ENCODE data around the gene ZMYND15. TPM values are rescaled to one million over a fixed set of nuclear protein-coding genes. Genes with fewer than 3 reads are reported as not detected.

ZMYND15 gene
- total and polyA plus RNA-seq, 2 of the 13 experiments (the other 11 are each of a cell fraction or from before 2014, with no cell fraction given): 0.24 to 2.7 TPM

- TF ChIP-seq AKNA (CRISPR knock-in tag; IDR thresholded peaks at IDR 0.05; ENCODE audit: borderline replicate concordance) (no peak), HOXD1 (CRISPR knock-in tag; IDR thresholded peaks at IDR 0.05) (0 out of 2 replicates have a peak, but pooled peaks have one; percentile 42), NFE2 (CRISPR knock-in tag; IDR thresholded peaks at IDR 0.05) (no peak), SOX5 (CRISPR knock-in tag; IDR thresholded peaks at IDR 0.05; ENCODE audit: borderline replicate concordance) (no peak), ZBTB8A (CRISPR knock-in tag; IDR thresholded peaks at IDR 0.05; ENCODE audit: borderline replicate concordance, low read depth) (0 out of 2 replicates have a peak, but pooled peaks have one; percentile 68), SSRP1 (CRISPR knock-in tag; IDR thresholded peaks at IDR 0.05) (no peak), ZFY (CRISPR knock-in tag; IDR thresholded peaks at IDR 0.05) (peak; percentile 60), NCOR1 (IDR thresholded peaks at IDR 0.05; ENCODE audit: borderline replicate concordance, low read length) (no peak), SIN3A (IDR thresholded peaks at IDR 0.05; ENCODE audit: borderline replicate concordance, low read depth, low read length) (no peak), ZNF580 (CRISPR knock-in tag; IDR thresholded peaks at IDR 0.05; ENCODE audit: borderline replicate concordance, low read depth) (0 out of 2 replicates have a peak, but pooled peaks have one; percentile 65), ZNF17 (CRISPR knock-in tag; IDR thresholded peaks at IDR 0.05) (no peak), ZNF33A (CRISPR knock-in tag; IDR thresholded peaks at IDR 0.05; ENCODE audit: borderline replicate concordance) (no peak), ZKSCAN5 (CRISPR knock-in tag; IDR thresholded peaks at IDR 0.05) (no peak), STAG1 (CRISPR knock-in tag; IDR thresholded peaks at IDR 0.05) (no peak), CREB1 (IDR thresholded peaks at IDR 0.05) (peak; percentile 87), CREB1 (CRISPR knock-in tag; IDR thresholded peaks at IDR 0.05) (no peak), ZSCAN9 (CRISPR knock-in tag; IDR thresholded peaks at IDR 0.05; ENCODE audit: borderline replicate concordance) (0 out of 2 replicates have a peak, but pooled peaks have one; percentile 17), SNAPC5 (CRISPR knock-in tag; IDR thresholded peaks at IDR 0.05; ENCODE audit: borderline replicate concordance) (no peak), DMAP1 (CRISPR knock-in tag; IDR thresholded peaks at IDR 0.05) (no peak; the same call in 1 of the 2 replicates), SMARCC2 (IDR thresholded peaks at IDR 0.05) (no peak), ZIK1 (CRISPR knock-in tag; IDR thresholded peaks at IDR 0.05; ENCODE audit: borderline replicate concordance, low read depth) (0 out of 2 replicates have a peak, but pooled peaks have one; percentile 65), FOXM1 (CRISPR knock-in tag; IDR thresholded peaks at IDR 0.05) (no peak)
- TF ChIP-seq, protein P1, sequence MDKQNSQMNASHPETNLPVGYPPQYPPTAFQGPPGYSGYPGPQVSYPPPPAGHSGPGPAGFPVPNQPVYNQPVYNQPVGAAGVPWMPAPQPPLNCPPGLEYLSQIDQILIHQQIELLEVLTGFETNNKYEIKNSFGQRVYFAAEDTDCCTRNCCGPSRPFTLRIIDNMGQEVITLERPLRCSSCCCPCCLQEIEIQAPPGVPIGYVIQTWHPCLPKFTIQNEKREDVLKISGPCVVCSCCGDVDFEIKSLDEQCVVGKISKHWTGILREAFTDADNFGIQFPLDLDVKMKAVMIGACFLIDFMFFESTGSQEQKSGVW (CRISPR knock-in tag; IDR thresholded peaks at IDR 0.05; ENCODE audit: borderline replicate concordance): no peak
- TF ChIP-seq, protein P2, sequence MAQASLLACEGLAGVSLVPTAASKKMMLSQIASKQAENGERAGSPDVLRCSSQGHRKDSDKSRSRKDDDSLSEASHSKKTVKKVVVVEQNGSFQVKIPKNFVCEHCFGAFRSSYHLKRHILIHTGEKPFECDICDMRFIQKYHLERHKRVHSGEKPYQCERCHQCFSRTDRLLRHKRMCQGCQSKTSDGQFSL (CRISPR knock-in tag; IDR thresholded peaks at IDR 0.05): no peak
These were observed at the start of gene ZMYND15, which contains the start of gene CXCL16 (continued) for GRCh38 chr17:4739122-4740024.
